HEK293 (cell line): ENCODE results near the gene ARMC12.
A peak's percentile ranks its signal among the peaks of the same experiment; 100 is the strongest.

Source experiments
- BCL11B ChIP-seq: fragments of 450-650 bp; formaldehyde crosslinking; IDR thresholded peaks from 2 replicates; pipeline ENCODE4 v1.5.1; 2016; ENCODE audit warnings: low read depth, missing biosample characterization, missing genetic modification characterization
- MYNN ChIP-seq: fragments of 450-650 bp; formaldehyde crosslinking; IDR thresholded peaks from 2 replicates; pipeline ENCODE4 v1.5.1; 2016; ENCODE audit warnings: missing biosample characterization, missing genetic modification characterization, borderline replicate concordance
- OVOL3 ChIP-seq: fragments of 450-650 bp; formaldehyde crosslinking; IDR thresholded peaks from 2 replicates; pipeline ENCODE4 v1.5.1; 2016; ENCODE audit warnings: missing biosample characterization, missing genetic modification characterization
- PBX3 ChIP-seq: sonication (generic); formaldehyde crosslinking; IDR thresholded peaks from 2 replicates; pipeline ENCODE4 v1.8.1; 2022; ENCODE audit warnings: mild to moderate bottlenecking, moderate library complexity, missing genetic modification reagents
- SCRT1 ChIP-seq: fragments of 450-650 bp; formaldehyde crosslinking; IDR thresholded peaks from 2 replicates; pipeline ENCODE4 v1.5.1; 2016; ENCODE audit warnings: missing biosample characterization, missing genetic modification characterization, borderline replicate concordance
- TRIM28 ChIP-seq: IDR thresholded peaks from 2 replicates; pipeline ENCODE4 v1.6.1; 2011; ENCODE audit warnings: low read length, control low read depth, borderline replicate concordance
- YY1 ChIP-seq: fragments of 450-650 bp; formaldehyde crosslinking; IDR thresholded peaks from 2 replicates; pipeline ENCODE4 v1.5.1; 2018; ENCODE audit warnings: missing biosample characterization, missing genetic modification characterization
- YY2 ChIP-seq: fragments of 450-650 bp; formaldehyde crosslinking; IDR thresholded peaks from 2 replicates; pipeline ENCODE4 v1.5.1; 2016; ENCODE audit warnings: missing biosample characterization, missing genetic modification characterization
- ZBTB6 ChIP-seq: fragments of 450-650 bp; formaldehyde crosslinking; IDR thresholded peaks from 2 replicates; pipeline ENCODE4 v1.5.1; 2017; ENCODE audit warnings: missing biosample characterization, missing genetic modification characterization
- ZFP69B ChIP-seq: fragments of 450-650 bp; formaldehyde crosslinking; IDR thresholded peaks from 2 replicates; pipeline ENCODE4 v1.5.1; 2016; ENCODE audit warnings: missing biosample characterization, missing genetic modification characterization
- ZIC2 ChIP-seq: fragments of 450-650 bp; formaldehyde crosslinking; IDR thresholded peaks from 2 replicates; pipeline ENCODE4 v1.5.1; 2016; ENCODE audit warnings: missing biosample characterization, missing genetic modification characterization
- ZNF10 ChIP-seq: fragments of 450-650 bp; formaldehyde crosslinking; IDR thresholded peaks from 2 replicates; pipeline ENCODE4 v1.5.1; 2017; ENCODE audit warnings: missing biosample characterization, missing genetic modification characterization
- ZNF121 ChIP-seq: fragments of 450-650 bp; formaldehyde crosslinking; IDR thresholded peaks from 2 replicates; pipeline ENCODE4 v1.5.1; 2016; ENCODE audit warnings: missing biosample characterization, missing genetic modification characterization
- ZNF148 ChIP-seq: fragments of 450-650 bp; formaldehyde crosslinking; IDR thresholded peaks from 2 replicates; pipeline ENCODE4 v1.5.0; 2017; ENCODE audit warnings: missing biosample characterization, missing genetic modification characterization, borderline replicate concordance
- ZNF157 ChIP-seq: fragments of 450-650 bp; formaldehyde crosslinking; IDR thresholded peaks from 2 replicates; pipeline ENCODE4 v1.5.1; 2016; ENCODE audit warnings: missing biosample characterization, missing genetic modification characterization
- ZNF211 ChIP-seq: fragments of 450-650 bp; formaldehyde crosslinking; IDR thresholded peaks from 2 replicates; pipeline ENCODE4 v1.5.1; 2016; ENCODE audit warnings: low read depth, missing biosample characterization, missing genetic modification characterization
- ZNF223 ChIP-seq: fragments of 450-650 bp; formaldehyde crosslinking; IDR thresholded peaks from 2 replicates; pipeline ENCODE4 v1.5.1; 2016; ENCODE audit warnings: missing biosample characterization, missing genetic modification characterization
- ZNF23 ChIP-seq: fragments of 450-650 bp; formaldehyde crosslinking; IDR thresholded peaks from 2 replicates; pipeline ENCODE4 v1.5.1; 2016; ENCODE audit warnings: missing biosample characterization, missing genetic modification characterization, borderline replicate concordance
- ZNF239 ChIP-seq: fragments of 450-650 bp; formaldehyde crosslinking; IDR thresholded peaks from 2 replicates; pipeline ENCODE4 v1.5.1; 2016; ENCODE audit warnings: missing biosample characterization, missing genetic modification characterization
- ZNF362 ChIP-seq: fragments of 450-650 bp; formaldehyde crosslinking; IDR thresholded peaks from 2 replicates; pipeline ENCODE4 v1.5.1; 2016; ENCODE audit warnings: missing biosample characterization, missing genetic modification characterization
- ZNF366 ChIP-seq: fragments of 450-650 bp; formaldehyde crosslinking; conservative IDR thresholded peaks from 2 replicates; pipeline ENCODE4 v1.5.1; 2016; ENCODE audit warnings: missing biosample characterization, missing genetic modification characterization
- ZNF404 ChIP-seq: fragments of 450-650 bp; formaldehyde crosslinking; IDR thresholded peaks from 2 replicates; pipeline ENCODE4 v1.5.1; 2017; ENCODE audit warnings: missing biosample characterization, missing genetic modification characterization
- ZNF488 ChIP-seq: fragments of 450-650 bp; formaldehyde crosslinking; IDR thresholded peaks from 2 replicates; pipeline ENCODE4 v1.5.1; 2016; ENCODE audit warnings: missing biosample characterization, missing genetic modification characterization
- ZNF501 ChIP-seq: fragments of 450-650 bp; formaldehyde crosslinking; IDR thresholded peaks from 2 replicates; pipeline ENCODE4 v1.5.1; 2016; ENCODE audit warnings: missing biosample characterization, missing genetic modification characterization
- ZNF510 ChIP-seq: fragments of 450-650 bp; formaldehyde crosslinking; IDR thresholded peaks from 2 replicates; pipeline ENCODE4 v1.5.1; 2018; ENCODE audit warnings: mild to moderate bottlenecking, missing genetic modification characterization, missing biosample characterization; ENCODE audit not compliant: insufficient replicate concordance
- ZNF521 ChIP-seq: fragments of 450-650 bp; formaldehyde crosslinking; IDR thresholded peaks from 2 replicates; pipeline ENCODE4 v1.5.1; 2017; ENCODE audit warnings: missing biosample characterization, mild to moderate bottlenecking, missing genetic modification characterization
- ZNF548 ChIP-seq: fragments of 450-650 bp; formaldehyde crosslinking; IDR thresholded peaks from 2 replicates; pipeline ENCODE4 v1.5.1; 2016; ENCODE audit warnings: missing biosample characterization, missing genetic modification characterization
- ZNF561 ChIP-seq: fragments of 450-650 bp; IDR thresholded peaks from 2 replicates; pipeline ENCODE4 v1.5.1; 2018; ENCODE audit warnings: missing biosample characterization, missing genetic modification characterization, borderline replicate concordance
- ZNF571 ChIP-seq: fragments of 450-650 bp; formaldehyde crosslinking; IDR thresholded peaks from 2 replicates; pipeline ENCODE4 v1.5.0; 2017; ENCODE audit warnings: missing biosample characterization, missing genetic modification characterization
- ZNF610 ChIP-seq: fragments of 450-650 bp; formaldehyde crosslinking; IDR thresholded peaks from 2 replicates; pipeline ENCODE4 v1.5.1; 2016; ENCODE audit warnings: missing biosample characterization, missing genetic modification characterization, borderline replicate concordance
- ZNF704 ChIP-seq: fragments of 450-650 bp; formaldehyde crosslinking; IDR thresholded peaks from 2 replicates; pipeline ENCODE4 v1.5.1; 2016; ENCODE audit warnings: missing biosample characterization, missing genetic modification characterization
- ZNF747 ChIP-seq: fragments of 450-650 bp; formaldehyde crosslinking; IDR thresholded peaks from 2 replicates; pipeline ENCODE4 v1.5.1; 2016; ENCODE audit warnings: missing biosample characterization, missing genetic modification characterization
- ZNF785 ChIP-seq: fragments of 450-650 bp; formaldehyde crosslinking; IDR thresholded peaks from 2 replicates; pipeline ENCODE4 v1.5.1; 2016; ENCODE audit warnings: missing biosample characterization, missing genetic modification characterization
- ZNF830 ChIP-seq: fragments of 450-650 bp; IDR thresholded peaks from 2 replicates; pipeline ENCODE4 v1.5.0; 2018; ENCODE audit warnings: missing biosample characterization, missing genetic modification characterization, low read depth, mild to moderate bottlenecking, moderate library complexity

Gene ARMC12

GRCh38 chr6:35727231-35727934 lies 9.4 kb upstream of the ARMC12 start (continued):
- TF ChIP-seq ZNF148 (tag by site-specific recombination) (no peak), ZNF211 (tag by site-specific recombination) (no peak), ZNF830 (tag by site-specific recombination) (no peak), MYNN (no peak), BCL11B (tag by site-specific recombination) (no peak), ZNF362 (tag by site-specific recombination) (no peak), ZNF223 (no peak), ZNF747 (tag by site-specific recombination) (no peak), ZNF23 (tag by site-specific recombination) (no peak), ZNF239 (no peak), ZNF501 (tag by site-specific recombination) (peak; percentile 86; the same call in 1 of the 2 replicates), ZNF521 (tag by site-specific recombination) (no peak), ZNF571 (tag by site-specific recombination) (no peak), ZNF610 (tag by site-specific recombination) (no peak), ZNF366 (no peak; the same call in 1 of the 2 replicates), SCRT1 (tag by site-specific recombination) (no peak), ZNF785 (0 out of 2 replicates have a peak, but pooled peaks have one; percentile 49), ZNF404 (tag by site-specific recombination) (no peak), ZNF561 (tag by site-specific recombination) (no peak; the same call in 1 of the 2 replicates), PBX3 (CRISPR knock-in tag) (no peak), TRIM28 (no peak), ZNF548 (tag by site-specific recombination) (no peak), YY1 (tag by site-specific recombination) (no peak; the same call in 1 of the 2 replicates), ZNF510 (tag by site-specific recombination) (no peak), OVOL3 (tag by site-specific recombination) (no peak), YY2 (tag by site-specific recombination) (no peak), ZFP69B (tag by site-specific recombination) (0 out of 2 replicates have a peak, but pooled peaks have one; percentile 69), ZNF488 (tag by site-specific recombination) (no peak), ZIC2 (tag by site-specific recombination) (peak; percentile 53), ZBTB6 (tag by site-specific recombination) (peak; percentile 98), ZNF10 (no peak), ZNF121 (no peak), ZNF704 (tag by site-specific recombination) (no peak), ZNF157 (no peak)
